Cardiac muscle cell (in vitro differentiated cells and primary cell): ENCODE data around the gene CHPT1. TPM values are rescaled to one million over a fixed set of nuclear protein-coding genes. Genes with fewer than 3 reads are reported as not detected.

Experiments
- DNase-seq, 2 donors: peaks; one replicate each; pipeline versions ENCODE4 v3.0.0 to v3.0.0-alpha.2; 2010 to 2017; ENCODE audit warnings: low read depth in 1 of 2, low spot score in 1 of 2
- H3K27ac ChIP-seq: fragments of 200-600 bp; sonication (generic); 2 replicates; pipeline ENCODE4 v1.5.1; 2016
- H3K27me3 ChIP-seq: fragments of 200-600 bp; sonication (generic); 2 replicates; pipeline ENCODE4 v1.6.0; 2016; ENCODE audit warnings: control low read depth
- H3K36me3 ChIP-seq: fragments of 200-600 bp; sonication (generic); 2 replicates; pipeline ENCODE4 v1.5.1; 2016; ENCODE audit warnings: control low read depth
- H3K4me1 ChIP-seq: fragments of 200-600 bp; sonication (generic); 2 replicates; pipeline ENCODE4 v1.8.1; 2017; ENCODE audit warnings: low read depth, mild to moderate bottlenecking, mixed run types
- H3K4me3 ChIP-seq: fragments of 200-600 bp; sonication (generic); 2 replicates; pipeline ENCODE4 v1.5.1; 2016; ENCODE audit warnings: mild to moderate bottlenecking
- H3K9me3 ChIP-seq: fragments of 200-600 bp; sonication (generic); 2 replicates; pipeline ENCODE4 v1.5.1; 2017; ENCODE audit warnings: low read depth, mild to moderate bottlenecking, control low read depth
- polyA plus RNA-seq: library from polyadenylated mRNA; unstranded; fragments of >200 nt; fragmentation: Nextera tagmentation; extraction: Ambion mirVana; gene quantifications from 2 replicates; pipeline ENCODE4 v1.2.1, GENCODE V29; 2016
- total RNA-seq: library from RNA; depleted of rRNA; stranded (reverse); fragments of >200 nt; gene quantifications from 2 replicates; pipeline ENCODE4 v1.2.3, GENCODE V29; 2016
- TF ChIP-seq, protein P1 (sequence below): IDR thresholded peaks from 2 replicates; pipeline ENCODE4 v1.5.1; 2012; ENCODE audit warnings: low read depth, mild to moderate bottlenecking, low read length

CHPT1 gene
- total and polyA plus RNA-seq, 2 experiments from 2014 or later: 13.7 to 44.4 TPM

DNA sequence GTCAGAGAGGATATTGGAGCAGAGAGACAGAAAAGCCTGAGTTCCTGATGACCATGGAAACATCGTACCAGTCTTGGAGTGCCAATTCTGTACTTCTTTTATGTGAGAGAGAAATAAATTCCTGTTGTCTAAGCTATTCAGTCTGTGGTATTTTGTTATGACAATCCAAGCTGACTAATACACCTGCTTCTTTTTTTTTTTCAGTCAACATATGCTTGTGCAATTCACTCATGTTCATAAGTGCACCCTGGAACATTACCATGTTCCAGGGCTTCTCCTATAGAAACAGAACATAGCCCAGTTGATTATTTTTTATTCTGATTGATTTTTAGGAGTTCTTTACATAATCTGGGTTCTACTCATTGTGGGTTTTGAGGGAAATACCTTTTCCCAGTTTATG lies 1.7 kb upstream of the CHPT1 start:
- Histone ChIP-seq H3K4me1 (no peaks in the 10 kb centered on the region), H3K27me3 (no peaks in the 10 kb centered on the region), H3K9me3 (no peaks in the 10 kb centered on the region), H3K36me3 (no peaks in the 10 kb centered on the region), H3K27ac (no peak overlapping the region), H3K4me3 (no peak overlapping the region)
- no peak for DNase-seq
- TF ChIP-seq, protein P1, sequence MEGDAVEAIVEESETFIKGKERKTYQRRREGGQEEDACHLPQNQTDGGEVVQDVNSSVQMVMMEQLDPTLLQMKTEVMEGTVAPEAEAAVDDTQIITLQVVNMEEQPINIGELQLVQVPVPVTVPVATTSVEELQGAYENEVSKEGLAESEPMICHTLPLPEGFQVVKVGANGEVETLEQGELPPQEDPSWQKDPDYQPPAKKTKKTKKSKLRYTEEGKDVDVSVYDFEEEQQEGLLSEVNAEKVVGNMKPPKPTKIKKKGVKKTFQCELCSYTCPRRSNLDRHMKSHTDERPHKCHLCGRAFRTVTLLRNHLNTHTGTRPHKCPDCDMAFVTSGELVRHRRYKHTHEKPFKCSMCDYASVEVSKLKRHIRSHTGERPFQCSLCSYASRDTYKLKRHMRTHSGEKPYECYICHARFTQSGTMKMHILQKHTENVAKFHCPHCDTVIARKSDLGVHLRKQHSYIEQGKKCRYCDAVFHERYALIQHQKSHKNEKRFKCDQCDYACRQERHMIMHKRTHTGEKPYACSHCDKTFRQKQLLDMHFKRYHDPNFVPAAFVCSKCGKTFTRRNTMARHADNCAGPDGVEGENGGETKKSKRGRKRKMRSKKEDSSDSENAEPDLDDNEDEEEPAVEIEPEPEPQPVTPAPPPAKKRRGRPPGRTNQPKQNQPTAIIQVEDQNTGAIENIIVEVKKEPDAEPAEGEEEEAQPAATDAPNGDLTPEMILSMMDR: no peak

- peak; percentile 12 to 22 for DNase-seq
- Histone ChIP-seq H3K27ac (peak overlapping the region; percentile 85), H3K27me3 (no peaks in the 10 kb centered on the region), H3K9me3 (no peaks in the 10 kb centered on the region), H3K4me3 (peak overlapping the region; percentile 98), H3K4me1 (no peaks in the 10 kb centered on the region), H3K36me3 (no peaks in the 10 kb centered on the region)
- TF ChIP-seq, protein P1: no peak
These were observed 916 bp upstream of the CHPT1 start for GRCh38 chr12:101696251-101697196.

DNA sequence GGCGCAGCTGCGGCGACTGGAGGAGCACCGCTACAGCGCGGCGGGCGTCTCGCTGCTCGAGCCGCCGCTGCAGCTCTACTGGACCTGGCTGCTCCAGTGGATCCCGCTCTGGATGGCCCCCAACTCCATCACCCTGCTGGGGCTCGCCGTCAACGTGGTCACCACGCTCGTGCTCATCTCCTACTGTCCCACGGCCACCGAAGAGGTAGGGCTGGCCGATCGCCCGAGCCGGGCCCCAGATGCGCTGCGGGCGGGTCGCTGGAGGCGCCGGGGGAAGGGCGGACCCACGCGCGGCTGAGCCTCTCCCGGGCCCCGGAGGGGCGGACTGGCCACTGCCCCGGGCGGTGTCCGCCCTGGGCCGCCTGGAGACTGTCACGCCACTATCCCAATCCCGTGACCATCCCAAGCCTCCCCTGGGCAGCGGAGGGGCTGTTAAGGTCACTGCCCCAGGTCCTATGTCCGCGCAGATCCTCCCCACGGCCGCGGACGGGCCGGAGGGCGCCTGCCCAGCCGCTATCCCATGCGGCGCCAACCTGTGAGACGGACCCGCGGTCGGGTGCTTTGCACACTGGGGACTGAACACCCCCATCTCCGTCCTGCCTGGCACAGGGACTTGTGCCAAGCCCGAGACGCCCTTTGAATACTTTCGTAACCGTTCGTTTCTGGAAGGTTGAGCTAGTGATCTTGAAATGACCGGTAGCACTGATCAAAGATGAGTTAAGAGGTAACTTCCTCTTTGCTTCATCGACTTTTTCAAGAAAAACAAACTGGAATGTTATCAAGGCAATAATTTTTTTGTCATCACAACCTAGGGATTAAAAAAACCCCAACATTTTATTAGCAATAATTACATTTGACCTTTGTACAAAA lies 725 bp downstream of the CHPT1 start:
- peak; percentile 29 to 34 for DNase-seq
- Histone ChIP-seq H3K9me3 (no peaks in the 10 kb centered on the region), H3K27me3 (no peaks in the 10 kb centered on the region), H3K4me3 (peak overlapping the region; percentile 98), H3K36me3 (no peaks in the 10 kb centered on the region), H3K27ac (peak overlapping the region; percentile 85), H3K4me1 (peaks cover 3% of the 10 kb centered on the region)
- TF ChIP-seq, protein P1: no peak

DNA sequence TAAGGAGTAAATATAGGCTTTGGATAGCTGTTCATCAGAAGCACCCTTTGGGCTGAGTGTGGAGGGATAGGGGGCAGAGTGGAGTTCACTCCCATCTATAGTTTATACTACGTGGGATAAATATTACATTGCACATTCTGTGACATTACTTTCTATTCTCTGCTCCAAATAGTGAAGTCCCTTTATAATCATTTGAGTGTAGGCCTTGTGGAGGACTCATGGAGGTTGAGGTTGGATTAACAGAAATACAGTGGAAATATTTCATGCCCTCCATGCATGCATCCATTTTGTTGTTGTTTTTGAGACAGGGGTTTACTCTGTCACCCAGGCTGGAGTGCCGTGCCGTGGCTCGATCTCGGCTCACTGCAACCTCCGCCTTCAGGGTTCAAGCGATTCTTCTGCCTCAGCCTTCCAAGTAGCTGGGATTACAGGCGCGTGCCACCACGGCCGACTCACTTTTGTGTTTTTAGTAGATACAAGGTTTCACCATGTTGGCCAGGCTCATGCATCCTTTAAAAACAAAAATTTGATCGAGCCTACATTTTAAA lies 1.4 kb downstream of the CHPT1 start:
- H3K36me3 ChIP-seq: no peaks in the 10 kb centered on the region
- peak in 1 of 2 donors; percentile 13 for DNase-seq
- H3K27me3 ChIP-seq: no peaks in the 10 kb centered on the region
- H3K27ac ChIP-seq: no peak overlapping the region
- peaks cover 3% of the 10 kb centered on the region for H3K4me1 ChIP-seq
- TF ChIP-seq, protein P1: peak; percentile 44
- peak overlapping the region; percentile 98 for H3K4me3 ChIP-seq
- H3K9me3 ChIP-seq: no peaks in the 10 kb centered on the region

DNA sequence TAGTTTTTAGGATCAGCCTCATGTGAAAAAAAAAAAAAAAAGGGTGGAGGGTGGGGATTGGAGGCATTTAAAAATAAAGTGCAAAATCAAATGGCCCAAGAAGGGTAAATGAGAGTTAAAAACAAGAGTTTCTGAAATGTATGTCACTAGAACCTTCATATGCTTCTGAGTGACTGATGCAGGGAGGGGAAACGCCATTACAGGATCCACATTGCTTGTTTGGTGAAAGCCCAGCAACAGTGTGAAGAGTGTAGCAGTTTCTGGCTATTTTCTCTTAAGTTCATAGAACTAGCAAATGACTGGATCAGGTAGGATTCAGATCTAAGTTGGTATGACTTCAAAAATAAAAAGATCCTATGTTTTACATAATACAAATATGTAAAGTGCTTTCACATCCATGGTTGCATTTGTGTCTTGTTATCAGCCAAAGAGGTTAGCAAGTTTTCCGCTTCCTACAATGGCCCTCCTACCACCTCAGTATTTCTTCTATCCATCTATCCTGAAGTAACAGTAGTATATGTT lies 2.9 kb downstream of the CHPT1 start:
- no peak overlapping the region for H3K4me3 ChIP-seq
- H3K9me3 ChIP-seq: no peaks in the 10 kb centered on the region
- DNase-seq: no peak
- peaks cover 3% of the 10 kb centered on the region for H3K4me1 ChIP-seq
- H3K27ac ChIP-seq: no peak overlapping the region
- H3K27me3 ChIP-seq: no peaks in the 10 kb centered on the region
- TF ChIP-seq, protein P1: no peak
- no peaks in the 10 kb centered on the region for H3K36me3 ChIP-seq
